ENCODE measurements around the gene SAXO1. TPM values are rescaled to one million over a fixed set of nuclear protein-coding genes. Genes with fewer than 3 reads are reported as not detected.

The SAXO1 gene
- total RNA-seq (ENCODE audit: low replicate concordance): 0.09 and 0.15 TPM in 2 replicates

GRCh38 chr9:19033015-19033414 lies at the start of gene SAXO1:
Gene SAXO1 (minus strand): TSS chr9:19033209. CDS start chr9:19032908, 301 bp downstream.
- Histone ChIP-seq H2AFZ (replicated peaks) (no peak within 1 kb of the TSS), H3K4me3 (no peak within 1 kb of the TSS), H3K27ac (no peak within 1 kb of the TSS), H3K27me3 (no peaks in the 10 kb centered on the region), H3F3A (ENCODE audit: low read depth) (no peaks in the 10 kb centered on the region), H3K9me3 (ENCODE audit: low read depth) (no peaks in the 10 kb centered on the region), H3K79me2 (ENCODE audit: low read depth) (no peaks in the 10 kb centered on the region), H3K36me3 (no peaks in the 10 kb centered on the region), H3K4me2 (no peak within 1 kb of the TSS), H3K9ac (no peak within 1 kb of the TSS), H4K20me1 (ENCODE audit: low read depth) (no peaks in the 10 kb centered on the region), H3K4me1 (no peaks in the 10 kb centered on the region)
- Mint-ChIP-seq H3K36me3 (peaks cover 1% of the 10 kb centered on the region), H3K4me3 (no peak within 1 kb of the TSS), H3K4me1 (peaks cover 2% of the 10 kb centered on the region), H3K27me3 (ENCODE audit: insufficient read depth, low read depth) (peaks cover 2% of the 10 kb centered on the region), H3K9me3 (peaks cover 9% of the 10 kb centered on the region), H3K27ac (no peak within 1 kb of the TSS)
- no peak for DNase-seq (ENCODE audit: low spot score)
- TF ChIP-seq EZH2phosphoT487 (IDR thresholded peaks at IDR 0.05) (no peak), CTCF (IDR thresholded peaks at IDR 0.05) (no peak), EZH2 (IDR thresholded peaks at IDR 0.05) (no peak)

- H3F3A ChIP-seq (ENCODE audit: low read depth): no peaks in the 10 kb centered on the region
- TF ChIP-seq EZH2 (IDR thresholded peaks at IDR 0.05): no peak
- no peak for TF ChIP-seq EZH2phosphoT487 (IDR thresholded peaks at IDR 0.05)
- no peak for TF ChIP-seq CTCF (IDR thresholded peaks at IDR 0.05)
- no peaks in the 10 kb centered on the region for H4K20me1 ChIP-seq (ENCODE audit: low read depth)
- Mint-ChIP-seq H3K27me3 (ENCODE audit: insufficient read depth, low read depth) (no peaks in the 10 kb centered on the region), H3K4me3 (no peak overlapping the region), H3K9me3 (no peaks in the 10 kb centered on the region), H3K36me3 (peaks cover 38% of the 10 kb centered on the region), H3K4me1 (no peaks in the 10 kb centered on the region), H3K27ac (no peak overlapping the region)
- no peaks in the 10 kb centered on the region for H3K4me1 ChIP-seq
- peaks cover 25% of the 10 kb centered on the region for H3K36me3 ChIP-seq
- no peak overlapping the region for H2AFZ ChIP-seq (replicated peaks)
- H3K9me3 ChIP-seq (ENCODE audit: low read depth): no peaks in the 10 kb centered on the region
- no peak for DNase-seq (ENCODE audit: low spot score)
- H3K4me2 ChIP-seq: no peak overlapping the region
- H3K4me3 ChIP-seq: no peak overlapping the region
- H3K27ac ChIP-seq: no peak overlapping the region
- peaks cover 10% of the 10 kb centered on the region for H3K79me2 ChIP-seq (ENCODE audit: low read depth)
- no peak overlapping the region for H3K9ac ChIP-seq
- H3K27me3 ChIP-seq: no peaks in the 10 kb centered on the region
Measured at GRCh38 chr9:19074836-19075235, 41.8 kb upstream of the SAXO1 start.

GRCh38 chr9:19074229-19074628 lies 41.2 kb upstream of the SAXO1 start:
- no peak for DNase-seq (ENCODE audit: low spot score)
- Mint-ChIP-seq H3K4me3 (no peak overlapping the region), H3K9me3 (no peaks in the 10 kb centered on the region), H3K27me3 (ENCODE audit: insufficient read depth, low read depth) (no peaks in the 10 kb centered on the region), H3K27ac (no peak overlapping the region), H3K36me3 (peaks cover 38% of the 10 kb centered on the region), H3K4me1 (no peaks in the 10 kb centered on the region)
- peaks cover 25% of the 10 kb centered on the region for H3K36me3 ChIP-seq
- no peaks in the 10 kb centered on the region for H3K4me1 ChIP-seq
- H3K4me3 ChIP-seq: no peak overlapping the region
- H4K20me1 ChIP-seq (ENCODE audit: low read depth): no peaks in the 10 kb centered on the region
- no peaks in the 10 kb centered on the region for H3K27me3 ChIP-seq
- no peak overlapping the region for H3K9ac ChIP-seq
- TF ChIP-seq EZH2phosphoT487 (IDR thresholded peaks at IDR 0.05) (no peak), EZH2 (IDR thresholded peaks at IDR 0.05) (no peak)
- no peak overlapping the region for H3K4me2 ChIP-seq
- no peak overlapping the region for H3K27ac ChIP-seq
- no peaks in the 10 kb centered on the region for H3K9me3 ChIP-seq (ENCODE audit: low read depth)
- H3F3A ChIP-seq (ENCODE audit: low read depth): no peaks in the 10 kb centered on the region
- H2AFZ ChIP-seq (replicated peaks): no peak overlapping the region
- H3K79me2 ChIP-seq (ENCODE audit: low read depth): peaks cover 10% of the 10 kb centered on the region

- Histone ChIP-seq H3K27ac (peak overlapping the region; percentile 3), H3K9me3 (ENCODE audit: low read depth) (no peaks in the 10 kb centered on the region), H3K27me3 (no peaks in the 10 kb centered on the region), H2AFZ (replicated peaks) (no peak overlapping the region), H3K79me2 (ENCODE audit: low read depth) (peaks cover 3% of the 10 kb centered on the region), H3F3A (ENCODE audit: low read depth) (peaks cover 26% of the 10 kb centered on the region), H3K36me3 (peaks cover 35% of the 10 kb centered on the region), H4K20me1 (ENCODE audit: low read depth) (no peaks in the 10 kb centered on the region), H3K4me2 (no peak overlapping the region), H3K4me1 (no peaks in the 10 kb centered on the region), H3K4me3 (no peak overlapping the region), H3K9ac (no peak overlapping the region)
- no peak overlapping the region for H3K4me3 Mint-ChIP-seq
- no peaks in the 10 kb centered on the region for H3K27me3 Mint-ChIP-seq (ENCODE audit: insufficient read depth, low read depth)
- no peak for TF ChIP-seq CTCF (IDR thresholded peaks at IDR 0.05)
- peaks cover 30% of the 10 kb centered on the region for H3K36me3 Mint-ChIP-seq
- H3K9me3 Mint-ChIP-seq: no peaks in the 10 kb centered on the region
- no peak overlapping the region for H3K27ac Mint-ChIP-seq
- DNase-seq (ENCODE audit: low spot score): no peak
- no peaks in the 10 kb centered on the region for H3K4me1 Mint-ChIP-seq
Measured at GRCh38 chr9:19057033-19057432, 24.0 kb upstream of the SAXO1 start.

Measured in neural progenitor cell (in vitro differentiated cells).